OCI-LY3 (cell line): ENCODE measurements around the gene TSN.

Experiments
- H2AFZ ChIP-seq: fragments of 200-600, 300-600 bp; shearing (Covaris generic); 2 replicates; pipeline ENCODE4 v1.6.0; 2014; ENCODE audit warnings: antibody characterized with exemption, low read depth, low read length
- H3K27ac ChIP-seq: fragments of 200-600, 300-600 bp; sonication (generic); 2 replicates; pipeline ENCODE4 v1.5.1; 2014; ENCODE audit warnings: mild to moderate bottlenecking, low read length, moderate library complexity, mixed read lengths
- H3K27me3 ChIP-seq: fragments of 200-600, 300-600 bp; sonication (generic); 2 replicates; pipeline ENCODE4 v1.6.1; 2014; ENCODE audit warnings: low read depth, low read length, mixed read lengths
- H3K36me3 ChIP-seq: fragments of 200-600, 300-600 bp; sonication (generic); replicated peaks from 2 replicates; pipeline ENCODE3; 2014; ENCODE audit warnings: low read depth, low read length, mixed read lengths
- H3K4me1 ChIP-seq: fragments of 300-600, 200-600 bp; sonication (generic); 2 replicates; pipeline ENCODE4 v1.6.1; 2014; ENCODE audit warnings: low read length, mixed read lengths
- H3K4me2 ChIP-seq: fragments of 200-600, 300-600 bp; sonication (generic); 2 replicates; pipeline ENCODE4 v1.6.1; 2014; ENCODE audit warnings: low read length, mixed read lengths
- H3K4me3 ChIP-seq: fragments of 300-600, 200-600 bp; sonication (generic); 2 replicates; pipeline ENCODE4 v1.5.1; 2014; ENCODE audit warnings: antibody characterized with exemption, mild to moderate bottlenecking, low read length, moderate library complexity
- H3K79me2 ChIP-seq: fragments of 300-600, 200-600 bp; shearing (Covaris generic); 2 replicates; pipeline ENCODE4 v1.6.1; 2014; ENCODE audit warnings: mild to moderate bottlenecking, low read length, mixed read lengths
- H3K9ac ChIP-seq: fragments of 300-600, 200-600 bp; shearing (Covaris generic); 2 replicates; pipeline ENCODE4 v1.6.0; 2014; ENCODE audit warnings: mild to moderate bottlenecking, low read length, moderate library complexity
- H3K9me3 ChIP-seq: fragments of 200-600, 300-600 bp; shearing (Covaris generic); 2 replicates; pipeline ENCODE4 v1.6.1; 2014; ENCODE audit warnings: low read length, mixed read lengths; ENCODE audit not compliant: insufficient read depth
- H4K20me1 ChIP-seq: fragments of 200-600, 300-600 bp; sonication (generic); 2 replicates; pipeline ENCODE4 v1.6.1; 2016; ENCODE audit warnings: low read length, mixed read lengths; ENCODE audit not compliant: insufficient read depth
- CTCF ChIP-seq: fragments of 200-600, 300-600 bp; sonication (generic); IDR thresholded peaks from 2 replicates; pipeline ENCODE4 v1.5.1; 2014; ENCODE audit warnings: antibody characterized with exemption, low read length, low read depth
- EZH2phosphoT487 ChIP-seq: fragments of 200-600 bp; shearing (Covaris generic); IDR thresholded peaks from 2 replicates; pipeline ENCODE4 v1.6.1; 2018; ENCODE audit warnings: antibody characterized with exemption, mixed run types, low read depth

TSN gene

DNA sequence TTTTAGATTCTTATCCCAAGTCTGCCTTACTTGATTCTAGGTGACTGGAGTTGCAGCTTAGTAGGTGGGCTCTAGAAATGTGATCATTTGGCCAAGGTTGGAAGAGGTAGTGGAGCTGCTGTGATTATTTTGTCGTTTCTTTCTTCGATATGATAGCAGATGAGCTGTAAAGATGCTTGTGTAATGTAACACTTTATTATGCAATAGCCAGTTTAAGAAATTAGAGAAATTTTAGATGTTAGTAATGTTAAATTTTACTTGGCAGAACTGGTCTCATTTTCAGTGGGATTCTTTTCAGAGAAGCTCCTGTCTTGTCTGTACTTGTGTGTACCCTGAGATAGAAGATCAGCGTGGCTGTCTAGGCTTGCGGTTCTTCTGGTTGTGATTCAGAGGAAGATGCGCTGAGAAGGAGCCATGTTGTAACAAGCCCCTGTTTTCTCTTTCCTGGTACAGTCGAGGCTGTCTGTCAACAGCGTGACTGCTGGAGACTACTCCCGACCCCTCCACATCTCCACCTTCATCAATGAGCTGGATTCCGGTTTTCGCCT, 9.3 kb downstream of the TSN start:
- H3K4me2 ChIP-seq: no peak overlapping the region
- no peak overlapping the region for H3K27ac ChIP-seq
- H3K36me3 ChIP-seq: peaks cover 61% of the 10 kb centered on the region
- H2AFZ ChIP-seq: no peak overlapping the region
- H3K4me1 ChIP-seq: no peaks in the 10 kb centered on the region
- peaks cover 3% of the 10 kb centered on the region; the same call in 1 of the 2 replicates for H3K79me2 ChIP-seq
- no peaks in the 10 kb centered on the region for H3K9me3 ChIP-seq
- H4K20me1 ChIP-seq: no peaks in the 10 kb centered on the region
- no peak overlapping the region for H3K9ac ChIP-seq
- H3K4me3 ChIP-seq: no peak overlapping the region
- TF ChIP-seq CTCF (no peak), EZH2phosphoT487 (no peak)
- H3K27me3 ChIP-seq: no peaks in the 10 kb centered on the region

GRCh38 chr2:121766624-121767023, 11.2 kb downstream of the TSN start:
- peaks cover 54% of the 10 kb centered on the region for H3K36me3 ChIP-seq
- TF ChIP-seq EZH2phosphoT487: no peak
- no peak for TF ChIP-seq CTCF

GRCh38 chr2:121768143-121768755, 12.8 kb downstream of the TSN start:
- H2AFZ ChIP-seq: no peak overlapping the region
- no peak overlapping the region for H3K27ac ChIP-seq
- no peak overlapping the region for H3K4me3 ChIP-seq
- H3K4me2 ChIP-seq: no peak overlapping the region
- H4K20me1 ChIP-seq: no peaks in the 10 kb centered on the region
- H3K9me3 ChIP-seq: no peaks in the 10 kb centered on the region
- H3K27me3 ChIP-seq: no peaks in the 10 kb centered on the region
- no peak overlapping the region for H3K9ac ChIP-seq
- no peaks in the 10 kb centered on the region for H3K4me1 ChIP-seq
- H3K36me3 ChIP-seq: peaks cover 50% of the 10 kb centered on the region
- no peaks in the 10 kb centered on the region for H3K79me2 ChIP-seq
- TF ChIP-seq EZH2phosphoT487 (no peak), CTCF (no peak)

More at GRCh38 chr2:121766624-121767023, 11.2 kb downstream of the TSN start:
- Histone ChIP-seq H3K27me3 (no peaks in the 10 kb centered on the region), H3K4me2 (no peak overlapping the region), H2AFZ (no peak overlapping the region), H3K79me2 (no peaks in the 10 kb centered on the region), H3K27ac (no peak overlapping the region), H3K4me1 (no peaks in the 10 kb centered on the region), H3K4me3 (no peak overlapping the region), H3K9ac (no peak overlapping the region), H4K20me1 (no peaks in the 10 kb centered on the region), H3K9me3 (no peaks in the 10 kb centered on the region)

DNA sequence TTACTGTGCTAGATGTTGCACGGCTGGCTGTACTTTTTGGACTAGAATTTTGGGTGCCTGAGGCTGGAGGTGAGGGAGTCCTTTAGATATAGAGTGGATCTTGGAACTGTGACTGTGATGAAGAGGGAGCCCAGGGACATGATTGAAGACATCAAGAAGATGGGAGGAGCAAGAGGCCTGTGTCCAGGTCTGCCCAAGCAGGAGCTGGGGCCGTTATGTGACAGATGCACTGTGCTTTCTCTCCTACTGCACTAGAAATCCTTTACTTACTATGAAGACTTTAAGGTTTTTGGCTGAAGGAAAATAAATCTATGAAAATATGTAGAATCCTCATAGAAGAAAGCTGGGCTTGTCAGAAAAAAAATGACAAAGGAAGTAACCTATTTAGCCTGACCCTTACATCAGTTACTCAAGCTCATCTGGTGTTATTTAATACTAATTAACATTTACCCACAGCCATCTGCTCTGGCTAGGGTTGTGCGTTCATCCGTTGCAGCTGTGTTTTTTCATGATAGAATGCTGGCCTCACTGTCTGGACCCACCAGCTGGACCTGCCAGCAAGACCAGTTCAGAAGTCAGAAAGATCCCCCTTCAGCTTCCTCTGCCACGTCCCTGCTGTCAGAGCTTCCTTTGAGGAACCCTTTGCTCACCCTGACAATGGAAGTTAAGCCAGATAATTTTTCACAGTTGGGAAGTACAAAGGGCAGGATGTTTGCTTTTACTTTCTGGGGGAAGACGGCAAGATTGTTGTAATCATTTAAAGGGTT, 16.7 kb downstream of the TSN start:
- no peaks in the 10 kb centered on the region for H3K4me1 ChIP-seq
- TF ChIP-seq EZH2phosphoT487 (no peak), CTCF (no peak)
- H3K36me3 ChIP-seq: peaks cover 14% of the 10 kb centered on the region
- no peaks in the 10 kb centered on the region for H3K9me3 ChIP-seq
- no peak overlapping the region for H3K4me3 ChIP-seq
- no peak overlapping the region for H3K4me2 ChIP-seq
- H3K79me2 ChIP-seq: no peaks in the 10 kb centered on the region
- no peak overlapping the region for H3K27ac ChIP-seq
- no peak overlapping the region for H2AFZ ChIP-seq
- H3K27me3 ChIP-seq: no peaks in the 10 kb centered on the region
- no peaks in the 10 kb centered on the region for H4K20me1 ChIP-seq
- H3K9ac ChIP-seq: no peak overlapping the region
